Smooth muscle cell (in vitro differentiated cells): ENCODE measurements around the gene EML2. TPM values are rescaled to one million over a fixed set of nuclear protein-coding genes. Genes with fewer than 3 reads are reported as not detected.

Experiments used
- DNase-seq: peaks from one replicate; lab custom pipeline; 2025; ENCODE audit not compliant: unreplicated experiment; lab: John Stamatoyannopoulos, UW
- H2AFZ ChIP-seq: fragments of 200-600 bp; sonication (generic); 2 replicates; pipeline ENCODE4 v1.6.0; 2016; ENCODE audit warnings: antibody characterized with exemption, low read depth, mild to moderate bottlenecking
- H3F3A ChIP-seq: fragments of 200-600 bp; sonication (generic); 2 replicates; pipeline ENCODE4 v1.6.0; 2017; ENCODE audit warnings: antibody characterized with exemption, low read depth
- H3K27ac ChIP-seq: fragments of 200-600 bp; sonication (generic); 2 replicates; pipeline ENCODE4 v1.5.1; 2016; ENCODE audit warnings: low read depth, mild to moderate bottlenecking
- H3K27me3 ChIP-seq: fragments of 200-600 bp; sonication (generic); 2 replicates; pipeline ENCODE4 v1.6.1; 2016; ENCODE audit warnings: low read depth, mild to moderate bottlenecking
- H3K36me3 ChIP-seq: fragments of 200-600 bp; sonication (generic); 2 replicates; pipeline ENCODE4 v1.5.1; 2016; ENCODE audit warnings: low read depth
- H3K4me1 ChIP-seq: fragments of 200-600 bp; sonication (generic); 2 replicates; pipeline ENCODE4 v1.5.1; 2016; ENCODE audit warnings: low read depth
- H3K4me2 ChIP-seq: fragments of 200-600 bp; sonication (generic); 2 replicates; pipeline ENCODE4 v1.6.0; 2016; ENCODE audit warnings: mild to moderate bottlenecking
- H3K4me3 ChIP-seq: fragments of 200-600 bp; sonication (generic); 2 replicates; pipeline ENCODE4 v1.5.1; 2016; ENCODE audit warnings: mild to moderate bottlenecking
- H3K79me2 ChIP-seq: fragments of 200-600 bp; sonication (generic); 2 replicates; pipeline ENCODE4 v1.6.0; 2016; ENCODE audit warnings: low read depth, mild to moderate bottlenecking
- H3K9ac ChIP-seq: fragments of 200-600 bp; sonication (generic); 2 replicates; pipeline ENCODE4 v1.6.0; 2016; ENCODE audit warnings: low read depth
- H3K9me3 ChIP-seq: fragments of 200-600 bp; sonication (generic); replicated peaks from 2 replicates; pipeline ENCODE4 v1.5.1; 2016; ENCODE audit warnings: low read depth
- H4K20me1 ChIP-seq: fragments of 200-600 bp; sonication (generic); 2 replicates; pipeline ENCODE4 v1.6.0; 2016; ENCODE audit warnings: low read depth
- WGBS: methylation state at CpG from one replicate; pipeline ENCODE4 v1.1.7; 2016; ENCODE audit warnings: low lambda C conversion rate; 5-methylcytosine and 5-hydroxymethylcytosine counted together
- polyA plus RNA-seq: library from polyadenylated mRNA; unstranded; fragments of >200 nt; fragmentation: Nextera tagmentation; extraction: Ambion mirVana; gene quantifications from 2 replicates; pipeline ENCODE4 v1.2.1, GENCODE V29; 2016
- total RNA-seq: library from RNA; depleted of rRNA; stranded (reverse); fragments of >200 nt; gene quantifications from 2 replicates; pipeline ENCODE4 v1.2.3, GENCODE V29; 2014
- TF ChIP-seq, protein P1 (sequence below): fragments of 200-600 bp; sonication (generic); IDR thresholded peaks from 2 replicates; pipeline ENCODE4 v1.5.1; 2017; ENCODE audit warnings: borderline replicate concordance, mild to moderate bottlenecking, antibody characterized with exemption; ENCODE audit not compliant: insufficient read depth, poor library complexity, severe bottlenecking

The EML2 gene
- total and polyA plus RNA-seq, 2 experiments from 2014 or later, result 7.7 to 19.0 TPM

DNA sequence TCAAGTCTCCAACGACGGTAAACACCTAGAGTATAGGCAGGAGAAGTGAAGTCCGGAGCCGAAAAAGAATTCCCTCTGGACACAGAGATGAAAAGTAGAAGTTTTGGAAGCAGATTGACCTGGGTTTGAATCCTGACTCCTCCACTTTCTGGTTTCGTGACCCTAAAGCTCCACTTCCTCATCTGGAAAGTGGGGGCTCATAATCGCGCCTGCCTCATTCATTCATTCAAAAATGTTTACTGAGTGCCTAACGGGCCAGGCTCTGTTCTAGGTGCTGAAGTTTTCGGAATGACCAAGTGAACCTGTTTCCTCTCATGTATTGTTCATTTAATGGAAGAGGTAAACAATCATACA lies 7.1 kb upstream of the EML2 start:
- Histone ChIP-seq H3K4me1 (peaks cover 5% of the 10 kb centered on the region), H3K27ac (peak overlapping the region; percentile 9), H3K36me3 (no peaks in the 10 kb centered on the region), H4K20me1 (no peaks in the 10 kb centered on the region), H2AFZ (no peak overlapping the region), H3F3A (peaks cover 20% of the 10 kb centered on the region), H3K9me3 (no peaks in the 10 kb centered on the region), H3K79me2 (no peaks in the 10 kb centered on the region), H3K27me3 (no peaks in the 10 kb centered on the region), H3K4me2 (peak overlapping the region; percentile 71), H3K4me3 (peak overlapping the region; percentile 42), H3K9ac (no peak overlapping the region)
- WGBS, result 40% methylated on average over 9 of the region's 9 CpGs
- DNase-seq, result no peak
- TF ChIP-seq, protein P1, sequence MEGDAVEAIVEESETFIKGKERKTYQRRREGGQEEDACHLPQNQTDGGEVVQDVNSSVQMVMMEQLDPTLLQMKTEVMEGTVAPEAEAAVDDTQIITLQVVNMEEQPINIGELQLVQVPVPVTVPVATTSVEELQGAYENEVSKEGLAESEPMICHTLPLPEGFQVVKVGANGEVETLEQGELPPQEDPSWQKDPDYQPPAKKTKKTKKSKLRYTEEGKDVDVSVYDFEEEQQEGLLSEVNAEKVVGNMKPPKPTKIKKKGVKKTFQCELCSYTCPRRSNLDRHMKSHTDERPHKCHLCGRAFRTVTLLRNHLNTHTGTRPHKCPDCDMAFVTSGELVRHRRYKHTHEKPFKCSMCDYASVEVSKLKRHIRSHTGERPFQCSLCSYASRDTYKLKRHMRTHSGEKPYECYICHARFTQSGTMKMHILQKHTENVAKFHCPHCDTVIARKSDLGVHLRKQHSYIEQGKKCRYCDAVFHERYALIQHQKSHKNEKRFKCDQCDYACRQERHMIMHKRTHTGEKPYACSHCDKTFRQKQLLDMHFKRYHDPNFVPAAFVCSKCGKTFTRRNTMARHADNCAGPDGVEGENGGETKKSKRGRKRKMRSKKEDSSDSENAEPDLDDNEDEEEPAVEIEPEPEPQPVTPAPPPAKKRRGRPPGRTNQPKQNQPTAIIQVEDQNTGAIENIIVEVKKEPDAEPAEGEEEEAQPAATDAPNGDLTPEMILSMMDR, result no peak

DNA sequence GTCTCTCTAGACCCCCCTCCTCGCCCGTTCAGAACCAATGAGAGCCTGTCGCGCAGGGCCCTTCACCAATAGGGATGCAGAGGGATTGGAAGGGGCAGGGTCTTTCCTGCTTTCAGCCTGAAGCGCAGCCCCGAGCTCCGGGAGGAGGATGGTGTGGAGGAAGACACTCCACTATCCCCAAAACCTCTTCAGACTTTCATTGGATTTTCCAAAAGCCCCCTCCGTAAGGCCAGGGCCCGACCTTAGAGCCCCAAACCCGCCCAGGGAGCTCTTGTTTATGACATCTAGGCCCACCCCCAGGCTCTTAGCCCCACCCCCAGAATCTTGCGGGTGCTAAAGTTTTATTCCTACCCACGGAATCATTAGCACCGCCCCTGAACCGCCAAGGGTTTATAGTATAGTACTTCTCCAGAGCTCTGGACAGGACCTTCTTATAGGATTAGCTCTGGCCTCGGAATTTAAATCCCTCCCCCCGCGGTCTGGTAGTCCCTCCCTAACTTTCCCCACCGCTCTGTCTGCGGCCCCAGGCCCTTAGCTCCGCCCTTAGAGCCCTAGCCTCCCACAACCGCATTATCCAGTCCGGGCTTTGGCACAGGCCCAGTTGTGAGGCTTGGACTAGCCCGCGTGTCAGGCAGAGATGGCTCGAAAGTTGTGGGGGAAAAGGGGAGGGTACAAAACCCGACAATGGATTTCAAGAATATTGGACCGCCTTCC lies 6.6 kb upstream of the EML2 start:
- Histone ChIP-seq H3K27ac (peak overlapping the region; percentile 32), H3F3A (peaks cover 24% of the 10 kb centered on the region), H3K9me3 (no peaks in the 10 kb centered on the region), H3K4me2 (peak overlapping the region; percentile 71), H3K9ac (no peak overlapping the region), H3K36me3 (no peaks in the 10 kb centered on the region), H3K4me1 (peaks cover 5% of the 10 kb centered on the region), H3K4me3 (peak overlapping the region; percentile 42), H3K79me2 (no peaks in the 10 kb centered on the region), H3K27me3 (no peaks in the 10 kb centered on the region), H4K20me1 (no peaks in the 10 kb centered on the region), H2AFZ (no peak overlapping the region)
- peak; percentile 90 for DNase-seq
- TF ChIP-seq, protein P1, result no peak
- 4% methylated on average over 25 of the region's 27 CpGs for WGBS

DNA sequence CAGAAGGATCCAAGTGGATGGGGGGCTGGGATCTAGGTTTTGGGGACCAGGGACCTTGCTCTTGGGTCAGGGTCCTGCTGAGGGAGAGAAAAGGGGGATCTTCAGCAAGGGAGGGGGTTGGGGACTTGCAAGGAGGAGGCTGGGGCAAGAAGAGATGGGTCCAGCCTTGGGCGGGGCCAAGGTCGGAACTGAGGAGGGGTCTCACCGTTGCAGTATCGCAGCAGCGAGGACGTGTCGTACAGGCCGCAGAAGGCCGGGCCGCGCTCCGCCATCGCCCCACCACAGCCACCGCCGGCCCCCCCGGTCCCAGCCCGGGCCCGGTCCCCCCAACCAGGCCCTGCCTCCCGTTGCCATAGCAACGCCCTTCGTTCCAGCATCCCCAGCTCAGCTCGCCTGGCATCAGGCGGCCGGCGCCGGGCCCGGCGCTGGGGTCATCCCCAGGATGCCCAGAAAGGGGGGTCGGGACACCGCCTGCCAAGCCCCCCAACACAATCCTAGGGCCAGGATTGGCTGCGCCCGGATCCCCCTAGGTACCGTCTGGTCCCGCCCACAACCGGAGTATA lies 6.0 kb upstream of the EML2 start:
- Histone ChIP-seq H3K36me3 (no peaks in the 10 kb centered on the region), H3K79me2 (no peaks in the 10 kb centered on the region), H3K27ac (peak overlapping the region; percentile 32), H3F3A (peaks cover 29% of the 10 kb centered on the region), H3K9me3 (no peaks in the 10 kb centered on the region), H3K9ac (no peak overlapping the region), H4K20me1 (no peaks in the 10 kb centered on the region), H3K27me3 (no peaks in the 10 kb centered on the region), H3K4me3 (peak overlapping the region; percentile 42), H3K4me1 (peaks cover 5% of the 10 kb centered on the region), H3K4me2 (peak overlapping the region; percentile 71), H2AFZ (no peak overlapping the region)
- 20% methylated on average over 10 of the region's 35 CpGs for WGBS
- no peak for DNase-seq
- TF ChIP-seq, protein P1, result no peak
